Vagina (tissue), 2 donors: Measurements from ENCODE around the gene COL5A1. TPM values are rescaled to one million over a fixed set of nuclear protein-coding genes. Genes with fewer than 3 reads are reported as not detected.

Experiments used
- DNase-seq, 2 donors: peaks; one replicate each; pipeline ENCODE4 v3.0.0-alpha.2; 2017; ENCODE audit errors: extremely low spot score in 2 of 2
- H3K27ac ChIP-seq: fragments of 200-600 bp; sonication (generic); one replicate; pipeline ENCODE4 v1.5.1; 2019
- H3K27me3 ChIP-seq: fragments of 200-600 bp; sonication (generic); one replicate; pipeline ENCODE4 v1.5.1; 2019
- H3K36me3 ChIP-seq, 2 donors: fragments of 200-600 bp; sonication (generic); one replicate each; pipeline ENCODE4 v1.5.1; 2017 to 2019
- H3K4me1 ChIP-seq: fragments of 200-600 bp; sonication (generic); one replicate; pipeline ENCODE4 v1.5.1; 2019
- H3K4me3 ChIP-seq, 2 donors: fragments of 200-600 bp; sonication (generic); 1 replicate in 1 of 2; 2 replicates in 1 of 2; pipeline ENCODE4 v1.5.1; 2016 to 2019
- H3K9me3 ChIP-seq: fragments of 200-600 bp; sonication (generic); one replicate; pipeline ENCODE4 v1.5.1; 2019
- POLR2A ChIP-seq, 2 donors: fragments of 450-650 bp; IDR thresholded peaks; one replicate each; pipeline ENCODE4 v1.6.1; 2017; ENCODE audit warnings: antibody characterized with exemption in 2 of 2, mild to moderate bottlenecking in 2 of 2, moderate library complexity in 2 of 2
- POLR2AphosphoS5 ChIP-seq, 2 donors: sonication (generic); formaldehyde crosslinking; IDR thresholded peaks; one replicate each; pipeline ENCODE4 v1.9.0; 2017; ENCODE audit warnings: antibody characterized with exemption in 2 of 2, mild to moderate bottlenecking in 2 of 2, low read depth in 1 of 2; ENCODE audit not compliant: insufficient read depth in 1 of 2
- intact Hi-C: fragments of 100-400 bp; cut with DNase I; formaldehyde crosslinking; loops from one replicate; pipeline ENCODE4 v1.15.1; 2023
- total RNA-seq: library from RNA; depleted of rRNA; stranded (reverse); fragments of >200 nt; gene quantifications from one replicate; pipeline ENCODE4 v1.2.3, GENCODE V29; 2016
- TF ChIP-seq, protein P1 (sequence below), 3 experiments: fragments of 450-650 bp in 2 of 3; fragments of 200-600 bp in 1 of 3; sonication (generic) in 1 of 3; IDR thresholded peaks; one replicate each; pipeline ENCODE4 v1.5.1; 2017 to 2019; ENCODE audit warnings: antibody characterized with exemption in 3 of 3, mild to moderate bottlenecking in 2 of 3, moderate library complexity in 2 of 3

Gene COL5A1
- total RNA-seq, 1 donor from 2014 or later, result 36.6 TPM

DNA sequence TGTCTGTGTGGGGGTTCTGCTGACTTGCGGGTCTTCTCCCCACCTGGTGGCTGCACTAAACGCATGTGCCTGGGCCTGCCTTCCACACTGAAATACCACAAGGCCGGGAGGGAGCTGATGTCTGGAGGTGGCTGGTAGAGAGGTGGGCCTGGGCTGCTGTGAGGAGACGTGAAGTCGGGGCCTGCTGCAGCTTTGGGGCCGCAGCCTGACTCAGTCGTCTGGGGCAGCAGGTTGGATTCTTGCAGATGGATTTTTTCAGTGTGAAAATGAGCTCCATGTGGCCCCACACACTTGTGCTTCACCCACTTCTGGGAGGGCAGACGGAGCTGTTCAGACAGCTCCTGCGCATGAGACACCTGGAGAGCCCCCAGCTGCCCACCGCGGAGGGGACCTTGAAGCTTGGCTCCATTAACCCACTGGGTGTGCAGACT lies 29.3 kb downstream of the COL5A1 start:
- H3K27ac ChIP-seq, result peak overlapping the region; percentile 77
- H3K4me3 ChIP-seq, result peak overlapping the region in 1 of 2 donors; percentile 7
- intact Hi-C loops, result no loop called here
- no peaks in the 10 kb centered on the region for H3K36me3 ChIP-seq
- DNase-seq, result no peak
- H3K9me3 ChIP-seq, result no peaks in the 10 kb centered on the region
- TF ChIP-seq, protein P1, sequence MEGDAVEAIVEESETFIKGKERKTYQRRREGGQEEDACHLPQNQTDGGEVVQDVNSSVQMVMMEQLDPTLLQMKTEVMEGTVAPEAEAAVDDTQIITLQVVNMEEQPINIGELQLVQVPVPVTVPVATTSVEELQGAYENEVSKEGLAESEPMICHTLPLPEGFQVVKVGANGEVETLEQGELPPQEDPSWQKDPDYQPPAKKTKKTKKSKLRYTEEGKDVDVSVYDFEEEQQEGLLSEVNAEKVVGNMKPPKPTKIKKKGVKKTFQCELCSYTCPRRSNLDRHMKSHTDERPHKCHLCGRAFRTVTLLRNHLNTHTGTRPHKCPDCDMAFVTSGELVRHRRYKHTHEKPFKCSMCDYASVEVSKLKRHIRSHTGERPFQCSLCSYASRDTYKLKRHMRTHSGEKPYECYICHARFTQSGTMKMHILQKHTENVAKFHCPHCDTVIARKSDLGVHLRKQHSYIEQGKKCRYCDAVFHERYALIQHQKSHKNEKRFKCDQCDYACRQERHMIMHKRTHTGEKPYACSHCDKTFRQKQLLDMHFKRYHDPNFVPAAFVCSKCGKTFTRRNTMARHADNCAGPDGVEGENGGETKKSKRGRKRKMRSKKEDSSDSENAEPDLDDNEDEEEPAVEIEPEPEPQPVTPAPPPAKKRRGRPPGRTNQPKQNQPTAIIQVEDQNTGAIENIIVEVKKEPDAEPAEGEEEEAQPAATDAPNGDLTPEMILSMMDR (IDR thresholded peaks at IDR 0.05), result no peak
- TF ChIP-seq POLR2A (IDR thresholded peaks at IDR 0.05) (no peak), POLR2AphosphoS5 (IDR thresholded peaks at IDR 0.05; ENCODE audit: insufficient read depth in 1 of 2, low read depth in 1 of 2) (no peak)
- H3K27me3 ChIP-seq, result no peaks in the 10 kb centered on the region
- peaks cover 63% of the 10 kb centered on the region for H3K4me1 ChIP-seq

DNA sequence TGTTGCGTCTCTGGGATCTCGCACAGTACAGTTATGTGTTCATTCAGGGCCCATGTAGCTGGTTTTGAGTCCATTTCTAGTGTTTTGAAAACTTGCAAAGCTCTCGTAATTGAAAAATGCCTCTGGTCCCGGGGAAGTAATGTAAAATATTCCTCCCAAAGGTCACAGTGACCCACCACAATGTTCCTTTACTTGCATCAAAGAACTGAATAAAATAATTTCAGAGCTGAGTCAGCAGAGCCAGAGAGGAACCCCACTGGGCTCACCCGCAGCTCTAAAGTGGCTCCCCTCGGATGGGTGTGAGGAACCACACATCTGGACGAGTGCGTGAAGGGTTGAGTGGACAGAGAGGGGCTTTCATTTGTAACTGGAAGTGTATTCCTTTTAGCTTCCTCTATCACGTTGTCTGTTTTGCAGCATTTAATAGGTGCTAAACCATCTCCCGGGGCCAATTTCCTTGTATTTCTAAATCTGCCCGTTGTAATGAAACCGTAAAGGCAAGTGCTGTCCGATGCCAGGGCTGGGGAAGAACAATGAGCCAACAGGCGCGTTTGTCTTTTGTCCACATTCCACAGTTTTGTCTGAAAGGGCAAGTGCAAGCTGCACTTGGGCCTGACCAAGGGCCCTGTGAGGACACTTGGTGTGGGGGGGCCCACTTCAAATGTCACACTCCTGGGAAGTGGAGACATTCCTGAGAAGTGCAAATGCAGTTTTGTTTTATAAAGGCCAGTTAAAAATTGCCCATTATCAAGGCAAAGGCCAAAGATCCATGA lies 29.9 kb downstream of the COL5A1 start:
- TF ChIP-seq, protein P1 (IDR thresholded peaks at IDR 0.05), result no peak
- TF ChIP-seq POLR2A (IDR thresholded peaks at IDR 0.05) (no peak), POLR2AphosphoS5 (IDR thresholded peaks at IDR 0.05; ENCODE audit: insufficient read depth in 1 of 2, low read depth in 1 of 2) (no peak)
- DNase-seq, result no peak
- H3K9me3 ChIP-seq, result no peaks in the 10 kb centered on the region
- peaks cover 63% of the 10 kb centered on the region for H3K4me1 ChIP-seq
- peak overlapping the region in 1 of 2 donors; percentile 7 for H3K4me3 ChIP-seq
- H3K36me3 ChIP-seq, result no peaks in the 10 kb centered on the region
- H3K27me3 ChIP-seq, result no peaks in the 10 kb centered on the region
- intact Hi-C loops, result no loop called here
- H3K27ac ChIP-seq, result peak overlapping the region; percentile 77

DNA sequence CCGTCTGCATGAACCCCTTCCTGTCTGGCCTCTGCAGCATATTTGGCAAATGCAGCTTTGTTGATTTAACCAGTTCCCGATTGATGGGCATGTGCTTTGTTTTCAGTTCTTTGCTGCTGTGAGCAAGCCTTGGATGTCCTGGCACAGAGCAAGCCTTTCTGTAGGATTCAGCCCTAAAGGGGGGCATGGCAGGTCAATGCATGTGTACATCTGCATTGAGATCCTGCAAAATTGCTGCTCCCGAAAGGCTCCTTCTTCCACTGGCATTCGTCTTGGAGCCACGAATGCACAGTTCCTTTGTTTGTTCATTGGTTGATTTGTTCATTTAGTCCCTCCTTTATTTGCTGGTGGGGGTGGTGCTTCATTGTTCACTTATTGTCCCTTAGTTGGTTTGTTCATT lies 34.8 kb downstream of the COL5A1 start:
- H3K9me3 ChIP-seq, result no peaks in the 10 kb centered on the region
- no peak for DNase-seq
- no peaks in the 10 kb centered on the region for H3K36me3 ChIP-seq
- no peak overlapping the region for H3K27ac ChIP-seq
- H3K27me3 ChIP-seq, result no peaks in the 10 kb centered on the region
- intact Hi-C loops, result no loop called here
- H3K4me1 ChIP-seq, result peaks cover 61% of the 10 kb centered on the region
- TF ChIP-seq POLR2A (IDR thresholded peaks at IDR 0.05) (no peak), POLR2AphosphoS5 (IDR thresholded peaks at IDR 0.05; ENCODE audit: insufficient read depth in 1 of 2, low read depth in 1 of 2) (no peak)
- TF ChIP-seq, protein P1 (IDR thresholded peaks at IDR 0.05), result no peak
- no peak overlapping the region for H3K4me3 ChIP-seq

DNA sequence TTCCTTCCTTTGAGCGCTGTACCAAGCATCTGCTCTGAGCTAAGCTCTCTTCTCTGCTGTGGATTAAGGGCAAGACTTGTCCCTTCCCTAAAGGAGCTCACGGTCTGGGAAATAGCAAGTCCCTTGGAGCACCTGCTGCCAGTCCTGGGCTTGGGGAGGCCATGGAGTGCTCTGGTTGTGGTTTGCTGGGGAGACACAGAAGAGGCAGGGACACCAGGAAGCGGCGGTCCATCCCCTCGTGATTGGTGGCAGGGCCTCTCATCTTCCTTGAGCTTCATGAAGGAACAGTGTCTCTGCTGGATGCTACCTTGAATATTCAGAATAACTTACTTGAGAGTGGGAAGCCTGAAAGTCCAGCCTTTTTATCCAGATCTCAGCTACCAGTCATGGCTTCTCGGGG lies 35.3 kb downstream of the COL5A1 start:
- Histone ChIP-seq H3K36me3 (no peaks in the 10 kb centered on the region), H3K27me3 (no peaks in the 10 kb centered on the region), H3K9me3 (no peaks in the 10 kb centered on the region), H3K4me3 (no peak overlapping the region), H3K27ac (no peak overlapping the region), H3K4me1 (peaks cover 61% of the 10 kb centered on the region)
- intact Hi-C loops, result no loop called here
- no peak for DNase-seq
- no peak for TF ChIP-seq POLR2AphosphoS5 (IDR thresholded peaks at IDR 0.05; ENCODE audit: insufficient read depth in 1 of 2, low read depth in 1 of 2)
- no peak for TF ChIP-seq POLR2A (IDR thresholded peaks at IDR 0.05)
- TF ChIP-seq, protein P1 (IDR thresholded peaks at IDR 0.05), result no peak

DNA sequence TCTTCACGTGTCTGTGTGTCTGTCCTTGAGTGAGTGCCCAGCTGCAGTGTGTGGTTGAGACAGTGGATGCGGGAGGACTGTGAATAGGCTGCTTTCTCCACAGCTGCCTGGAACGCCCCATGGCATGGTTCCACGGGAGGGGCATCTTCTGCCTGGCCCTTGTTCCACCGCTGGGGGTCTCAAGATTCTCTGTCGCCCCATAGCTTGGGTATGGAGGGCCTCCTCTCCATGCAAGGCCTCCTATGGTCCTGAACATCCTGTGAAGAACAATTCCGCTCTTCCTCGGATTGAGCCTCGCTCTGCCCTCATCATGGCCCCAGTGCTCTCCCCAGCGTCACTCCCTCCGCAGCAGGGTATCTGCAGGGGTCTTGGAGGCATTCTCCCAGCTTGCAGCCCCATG lies 36.1 kb downstream of the COL5A1 start:
- no peak for DNase-seq
- no peaks in the 10 kb centered on the region for H3K27me3 ChIP-seq
- TF ChIP-seq, protein P1 (IDR thresholded peaks at IDR 0.05), result no peak
- no peak for TF ChIP-seq POLR2AphosphoS5 (IDR thresholded peaks at IDR 0.05; ENCODE audit: insufficient read depth in 1 of 2, low read depth in 1 of 2)
- no peak for TF ChIP-seq POLR2A (IDR thresholded peaks at IDR 0.05)
- no peak overlapping the region for H3K4me3 ChIP-seq
- H3K36me3 ChIP-seq, result no peaks in the 10 kb centered on the region
- no peak overlapping the region for H3K27ac ChIP-seq
- intact Hi-C loops, result no loop called here
- H3K9me3 ChIP-seq, result no peaks in the 10 kb centered on the region
- H3K4me1 ChIP-seq, result peaks cover 63% of the 10 kb centered on the region
